Neural progenitor cell (in vitro differentiated cells): ENCODE data around the gene MDH1. TPM values are rescaled to one million over a fixed set of nuclear protein-coding genes. Genes with fewer than 3 reads are reported as not detected.
"Not testable (repeated sequence)": the region's sequence is repeated elsewhere in the genome, so short reads cannot be mapped to it uniquely, and the experiment has no call there.

Experiments used
- DNase-seq: peaks from one replicate; pipeline ENCODE4 v3.0.0-alpha.2; 2016; ENCODE audit warnings: low spot score
- H2AFZ ChIP-seq: fragments of 200-600 bp; sonication (generic); replicated peaks from 2 replicates; pipeline ENCODE4 v1.6.1; 2016; ENCODE audit warnings: antibody characterized with exemption
- H3F3A ChIP-seq: fragments of 200-600 bp; sonication (generic); 2 replicates; pipeline ENCODE4 v1.6.1; 2016; ENCODE audit warnings: antibody characterized with exemption, low read depth
- H3K27ac ChIP-seq: fragments of 200-600 bp; sonication (generic); 2 replicates; pipeline ENCODE4 v1.5.1; 2016; ENCODE audit warnings: mild to moderate bottlenecking
- H3K27me3 ChIP-seq: fragments of 200-600 bp; sonication (generic); 2 replicates; pipeline ENCODE4 v1.6.1; 2016; ENCODE audit warnings: mild to moderate bottlenecking, moderate library complexity
- H3K36me3 ChIP-seq: fragments of 200-600 bp; sonication (generic); 2 replicates; pipeline ENCODE4 v1.5.1; 2016
- H3K4me1 ChIP-seq: fragments of 200-600 bp; sonication (generic); 2 replicates; pipeline ENCODE4 v1.6.1; 2016; ENCODE audit warnings: mixed run types
- H3K4me2 ChIP-seq: fragments of 200-600 bp; sonication (generic); 2 replicates; pipeline ENCODE4 v1.6.1; 2016
- H3K4me3 ChIP-seq: fragments of 200-600 bp; sonication (generic); 2 replicates; pipeline ENCODE4 v1.5.1; 2016
- H3K79me2 ChIP-seq: fragments of 200-600 bp; sonication (generic); 2 replicates; pipeline ENCODE4 v1.6.1; 2016; ENCODE audit warnings: low read depth
- H3K9ac ChIP-seq: fragments of 200-600 bp; sonication (generic); 2 replicates; pipeline ENCODE4 v1.6.1; 2016
- H3K9me3 ChIP-seq: fragments of 200-600 bp; sonication (generic); 2 replicates; pipeline ENCODE4 v1.5.1; 2016; ENCODE audit warnings: low read depth
- H4K20me1 ChIP-seq: fragments of 200-600 bp; sonication (generic); 2 replicates; pipeline ENCODE4 v1.6.1; 2016; ENCODE audit warnings: low read depth
- H3K27ac Mint-ChIP-seq: 3 replicates; pipeline ENCODE4 v1.8.0; 2021; ENCODE audit warnings: mixed read lengths
- H3K27me3 Mint-ChIP-seq: 2 replicates; pipeline ENCODE4 v1.8.0; 2022; ENCODE audit warnings: low read depth, mild to moderate bottlenecking, inconsistent platforms, moderate library complexity, mixed read lengths; ENCODE audit not compliant: insufficient read depth
- H3K36me3 Mint-ChIP-seq: 3 replicates; pipeline ENCODE4 v1.8.0; 2021; ENCODE audit warnings: mixed read lengths
- H3K4me1 Mint-ChIP-seq: 3 replicates; pipeline ENCODE4 v1.8.0; 2021; ENCODE audit warnings: mixed read lengths
- H3K4me3 Mint-ChIP-seq: 3 replicates; pipeline ENCODE4 v1.8.0; 2021; ENCODE audit warnings: mild to moderate bottlenecking, moderate library complexity, mixed read lengths
- H3K9me3 Mint-ChIP-seq: 3 replicates; pipeline ENCODE4 v1.8.0; 2020; ENCODE audit warnings: mixed read lengths
- CTCF ChIP-seq: fragments of 200-600 bp; sonication (generic); IDR thresholded peaks from 2 replicates; pipeline ENCODE4 v1.5.1; 2017; ENCODE audit warnings: antibody characterized with exemption, mild to moderate bottlenecking
- EZH2 ChIP-seq: fragments of 200-600 bp; sonication (generic); IDR thresholded peaks from 2 replicates; pipeline ENCODE4 v1.6.1; 2017; ENCODE audit warnings: antibody characterized with exemption, mild to moderate bottlenecking, moderate library complexity
- EZH2phosphoT487 ChIP-seq: fragments of 200-600 bp; sonication (generic); IDR thresholded peaks from 2 replicates; pipeline ENCODE4 v1.6.1; 2017; ENCODE audit warnings: antibody characterized with exemption
- total RNA-seq: library from RNA; depleted of rRNA; stranded (reverse); fragments of >200 nt; gene quantifications from 2 replicates; pipeline ENCODE4 v1.2.3, GENCODE V29; 2015; ENCODE audit warnings: low replicate concordance

The MDH1 gene
- total RNA-seq, 1 donor from 2014 or later = 323 TPM

GRCh38 chr2:63555931-63556330 is 32.8 kb upstream of the MDH1 start:
- no peak overlapping the region for H3K4me2 ChIP-seq
- H3K9me3 ChIP-seq = peaks cover 2% of the 10 kb centered on the region
- H2AFZ ChIP-seq = no peak overlapping the region
- no peaks in the 10 kb centered on the region for H3K27me3 ChIP-seq
- H3K4me3 Mint-ChIP-seq = no peak overlapping the region
- no peaks in the 10 kb centered on the region for H3K79me2 ChIP-seq
- H3K27me3 Mint-ChIP-seq = no peaks in the 10 kb centered on the region
- DNase-seq = no peak
- no peaks in the 10 kb centered on the region for H3K36me3 ChIP-seq
- H3F3A ChIP-seq = no peaks in the 10 kb centered on the region
- no peak overlapping the region for H3K9ac ChIP-seq
- no peak overlapping the region for H3K4me3 ChIP-seq
- H3K4me1 ChIP-seq = no peaks in the 10 kb centered on the region
- TF ChIP-seq EZH2phosphoT487 = no peak
- TF ChIP-seq EZH2 = no peak
- TF ChIP-seq CTCF = no peak
- H3K27ac Mint-ChIP-seq = no peak overlapping the region
- no peaks in the 10 kb centered on the region for H4K20me1 ChIP-seq
- H3K27ac ChIP-seq = no peak overlapping the region
- H3K36me3 Mint-ChIP-seq = peaks cover 13% of the 10 kb centered on the region
- H3K4me1 Mint-ChIP-seq = no peaks in the 10 kb centered on the region
- H3K9me3 Mint-ChIP-seq = peaks cover 36% of the 10 kb centered on the region

- H3F3A ChIP-seq, H4K20me1 ChIP-seq, H2AFZ ChIP-seq, H3K79me2 ChIP-seq, H3K4me2 ChIP-seq, H3K9me3 ChIP-seq, DNase-seq, H3K4me1 ChIP-seq, H3K9ac ChIP-seq, H3K27ac ChIP-seq, H3K27me3 Mint-ChIP-seq, H3K27me3 ChIP-seq, H3K36me3 ChIP-seq, H3K4me1 Mint-ChIP-seq, H3K27ac Mint-ChIP-seq, H3K4me3 Mint-ChIP-seq, H3K4me3 ChIP-seq: not testable (repeated sequence)
- peaks cover 39% of the 10 kb centered on the region for H3K9me3 Mint-ChIP-seq
- H3K36me3 Mint-ChIP-seq = peaks cover 15% of the 10 kb centered on the region
Observed at GRCh38 chr2:63557819-63558218, 30.9 kb upstream of the MDH1 start.

GRCh38 chr2:63558922-63559321 is 29.8 kb upstream of the MDH1 start:
- H3F3A ChIP-seq, H3K79me2 ChIP-seq, H3K27me3 Mint-ChIP-seq, H3K27ac ChIP-seq, H3K4me1 ChIP-seq, H3K4me3 Mint-ChIP-seq, DNase-seq, H3K27me3 ChIP-seq, H3K9me3 ChIP-seq, H3K4me1 Mint-ChIP-seq, H3K36me3 ChIP-seq, H3K27ac Mint-ChIP-seq, H3K4me3 ChIP-seq, H3K4me2 ChIP-seq, H3K9ac ChIP-seq, H4K20me1 ChIP-seq, H2AFZ ChIP-seq: not testable (repeated sequence)
- peaks cover 15% of the 10 kb centered on the region for H3K36me3 Mint-ChIP-seq
- H3K9me3 Mint-ChIP-seq = peaks cover 39% of the 10 kb centered on the region

- TF ChIP-seq EZH2 (no peak), CTCF (no peak), EZH2phosphoT487 (no peak)
- Mint-ChIP-seq H3K9me3 (peaks cover 36% of the 10 kb centered on the region), H3K4me1 (no peaks in the 10 kb centered on the region), H3K4me3 (no peak overlapping the region), H3K36me3 (peaks cover 10% of the 10 kb centered on the region), H3K27ac (no peak overlapping the region), H3K27me3 (no peaks in the 10 kb centered on the region)
- H3K4me3 ChIP-seq = no peak overlapping the region
- H4K20me1 ChIP-seq = no peaks in the 10 kb centered on the region
- DNase-seq = no peak
- H3K79me2 ChIP-seq = no peaks in the 10 kb centered on the region
- no peak overlapping the region for H3K4me2 ChIP-seq
- peaks cover 2% of the 10 kb centered on the region for H3K9me3 ChIP-seq
- no peak overlapping the region for H3K9ac ChIP-seq
- H3K36me3 ChIP-seq = no peaks in the 10 kb centered on the region
- no peaks in the 10 kb centered on the region for H3K4me1 ChIP-seq
- no peak overlapping the region for H3K27ac ChIP-seq
- H3F3A ChIP-seq = no peaks in the 10 kb centered on the region
- no peak overlapping the region for H2AFZ ChIP-seq
- H3K27me3 ChIP-seq = no peaks in the 10 kb centered on the region
Observed at GRCh38 chr2:63562751-63563150, 26.0 kb upstream of the MDH1 start.
